Stimulated activated CD4-positive, alpha-beta T cell treated with anti-CD3 and anti-CD28 coated beads, Interleukin-15, amount 100 ng/mL, for 1 hour (primary cell): ENCODE measurements around the gene FIBP.
A peak's percentile ranks its signal among the peaks of the same experiment; 100 is the strongest.

Experiments used
- DNase-seq, 2 donors: peaks; one replicate each; pipeline ENCODE4 v3.0.0-alpha.2; 2020; ENCODE audit warnings: low read depth in 1 of 2, low spot score in 1 of 2

Gene FIBP

GRCh38 chr11:65860278-65861164, 27.8 kb downstream of the FIBP start, which contains the start of gene MUS81:
Gene MUS81 (plus strand): TSS chr11:65860433. CDS start chr11:65860754, 321 bp downstream.
- DNase-seq = peak; percentile 93 to 96

- DNase-seq = peak in 1 of 2 donors; percentile 26
Observed at GRCh38 chr11:65859812-65860277, 28.4 kb downstream of the FIBP start.

GRCh38 chr11:65859095-65859811, 29.0 kb downstream of the FIBP start:
- peak; percentile 93 to 94 for DNase-seq

- no peak for DNase-seq
Observed at GRCh38 chr11:65858681-65859087, 29.6 kb downstream of the FIBP start.

- peak; percentile 93 to 96 for DNase-seq
Observed at GRCh38 chr11:65857853-65858680, 30.2 kb downstream of the FIBP start, which contains the start of gene CFL1. Gene CFL1 (minus strand): TSS chr11:65858180. CDS start chr11:65858099, 81 bp downstream.

- peak in 1 of 2 donors; percentile 52 for DNase-seq
Observed at GRCh38 chr11:65857500-65857852, 30.8 kb downstream of the FIBP start.

GRCh38 chr11:65856689-65857499, 31.4 kb downstream of the FIBP start:
- peak; percentile 68 to 75 for DNase-seq

- no peak for DNase-seq
Observed at GRCh38 chr11:65855927-65856363, 32.3 kb downstream of the FIBP start.

- DNase-seq = no peak
Observed at GRCh38 chr11:65854852-65855837, 33.1 kb downstream of the FIBP start.

- no peak for DNase-seq
Observed at GRCh38 chr11:65854161-65854592, 34.1 kb downstream of the FIBP start.

GRCh38 chr11:65853246-65853979, 34.9 kb downstream of the FIBP start:
- no peak for DNase-seq

GRCh38 chr11:65852508-65853245, 35.6 kb downstream of the FIBP start:
- no peak for DNase-seq

- no peak for DNase-seq
Observed at GRCh38 chr11:65851811-65852507, 36.3 kb downstream of the FIBP start.

- DNase-seq = no peak
Observed at GRCh38 chr11:65851083-65851579, 37.1 kb downstream of the FIBP start.

- no peak for DNase-seq
Observed at GRCh38 chr11:65850217-65851082, 37.8 kb downstream of the FIBP start.

GRCh38 chr11:65849771-65850216, 38.5 kb downstream of the FIBP start:
- no peak for DNase-seq
